Muscle of leg (tissue), 11 donors: ENCODE results near the gene DPCD. TPM values are rescaled to one million over a fixed set of nuclear protein-coding genes. Genes with fewer than 3 reads are reported as not detected.
"Not testable (repeated sequence)": the region's sequence is repeated elsewhere in the genome, so short reads cannot be mapped to it uniquely, and the experiment has no call there.

Experiments used
- DNase-seq: peaks from one replicate; pipeline ENCODE4 v3.0.0; 2013
- H3K27ac ChIP-seq: one replicate; pipeline ENCODE4 v1.5.1; 2013; ENCODE audit warnings: mild to moderate bottlenecking, low read length, control low read depth
- H3K27me3 ChIP-seq: one replicate; pipeline ENCODE4 v1.6.1; 2013; ENCODE audit warnings: low read length; ENCODE audit not compliant: control insufficient read depth, insufficient read depth
- H3K36me3 ChIP-seq: one replicate; pipeline ENCODE4 v1.6.1; 2013; ENCODE audit warnings: low read length; ENCODE audit not compliant: control insufficient read depth, insufficient read depth
- H3K4me1 ChIP-seq: one replicate; pipeline ENCODE4 v1.6.1; 2013; ENCODE audit warnings: low read length; ENCODE audit not compliant: control insufficient read depth, insufficient read depth
- H3K4me3 ChIP-seq: one replicate; pipeline ENCODE4 v1.5.1; 2013; ENCODE audit warnings: low read length, control low read depth
- H3K9me3 ChIP-seq: replicated peaks from 2 replicates; pipeline ENCODE4 v1.6.1; 2013; ENCODE audit warnings: low read depth, low read length; ENCODE audit not compliant: control insufficient read depth
- WGBS: methylation state at CpG from one replicate; pipeline ENCODE4 v1.1.5; 2013; ENCODE audit warnings: missing lambda C conversion rate; ENCODE audit not compliant: insufficient coverage; 5-methylcytosine and 5-hydroxymethylcytosine counted together
- polyA plus RNA-seq, 8 donors: library from polyadenylated mRNA; unstranded; fragments of 120-200 nt; gene quantifications; one replicate each; pipeline versions ENCODE4 v1.2.1 to v1.2.3, GENCODE V29; 2013; ENCODE audit warnings: inconsistent platforms in 1 of 8, low replicate concordance in 1 of 8; ENCODE audit not compliant: insufficient read length in 8 of 8, insufficient read depth in 1 of 8
- total RNA-seq: library from RNA; stranded (reverse); fragments of 120-200 nt; gene quantifications from one replicate; pipeline ENCODE4 v1.2.4, GENCODE V29; 2013

DPCD gene
- total and polyA plus RNA-seq, 9 donors, result 15.4 to 23.8 (median 17.8) TPM

DNA sequence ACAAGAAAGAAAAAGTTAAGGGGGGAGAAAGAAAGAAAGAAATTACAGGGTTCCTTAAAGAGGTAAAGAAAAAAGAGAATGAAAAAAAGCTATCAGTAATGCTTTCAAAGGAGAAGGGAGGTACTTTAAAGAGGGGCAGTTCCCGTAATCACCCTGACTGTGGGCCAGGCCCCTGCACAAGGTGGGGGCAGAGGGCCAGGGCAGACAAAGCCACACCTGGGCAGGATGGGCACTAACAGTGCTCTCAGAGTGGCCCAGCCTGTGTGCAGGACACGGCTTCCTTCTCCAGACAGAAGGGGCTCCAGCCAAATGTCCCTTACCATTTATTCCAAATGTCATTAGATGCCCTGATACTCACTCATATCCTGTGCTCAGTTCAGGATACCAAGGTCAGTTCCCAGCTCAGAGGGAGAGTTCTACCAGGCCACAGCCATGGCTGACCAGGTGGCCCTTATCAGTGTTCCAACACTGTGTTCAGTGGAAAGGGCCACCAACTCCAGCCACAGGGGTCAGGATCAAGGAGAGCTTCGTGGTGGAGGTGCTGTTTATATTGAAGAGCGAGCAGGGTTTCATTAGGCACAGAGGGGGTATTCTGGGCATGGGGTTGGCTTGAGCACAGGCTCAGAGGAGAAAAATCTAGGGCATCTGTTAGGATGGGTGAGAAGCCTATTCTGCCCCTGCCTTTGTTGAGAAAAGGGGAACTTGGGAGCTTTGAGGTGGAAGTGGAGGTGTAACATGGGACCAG lies 29.9 kb downstream of the DPCD start:
- Histone ChIP-seq H3K4me3 (no peak overlapping the region), H3K36me3 (peaks cover 55% of the 10 kb centered on the region), H3K27me3 (no peaks in the 10 kb centered on the region), H3K4me1 (no peaks in the 10 kb centered on the region), H3K27ac (no peak overlapping the region), H3K9me3 (no peaks in the 10 kb centered on the region)
- 75% methylated on average over 4 of the region's 4 CpGs for WGBS
- DNase-seq, result no peak

DNA sequence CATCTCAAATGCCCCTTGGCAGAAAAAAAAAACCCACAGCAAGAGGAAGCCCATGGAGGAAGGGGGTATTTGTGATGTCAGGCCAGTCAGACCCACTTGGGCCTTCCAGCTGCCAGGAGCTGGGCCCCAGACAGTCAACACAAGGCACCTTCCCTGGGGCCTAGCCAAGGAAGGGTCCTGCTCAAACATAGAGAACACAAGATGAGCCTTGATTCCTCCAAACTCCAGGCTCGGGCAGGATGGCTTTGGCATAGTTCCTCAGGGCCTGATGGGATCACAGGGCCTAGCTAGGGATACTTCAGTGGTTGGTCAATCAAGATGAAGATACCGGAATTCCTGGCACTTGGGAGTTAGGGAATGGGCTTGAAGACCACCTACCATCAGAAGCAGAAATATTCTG lies 30.8 kb downstream of the DPCD start:
- H3K9me3 ChIP-seq, result no peaks in the 10 kb centered on the region
- H3K27me3 ChIP-seq, result no peaks in the 10 kb centered on the region
- H3K27ac ChIP-seq, result no peak overlapping the region
- H3K4me3 ChIP-seq, result no peak overlapping the region
- H3K36me3 ChIP-seq, result peaks cover 59% of the 10 kb centered on the region
- no CpG with 5 or more reads among the region's 2 CpGs for WGBS
- no peaks in the 10 kb centered on the region for H3K4me1 ChIP-seq
- DNase-seq, result no peak

DNA sequence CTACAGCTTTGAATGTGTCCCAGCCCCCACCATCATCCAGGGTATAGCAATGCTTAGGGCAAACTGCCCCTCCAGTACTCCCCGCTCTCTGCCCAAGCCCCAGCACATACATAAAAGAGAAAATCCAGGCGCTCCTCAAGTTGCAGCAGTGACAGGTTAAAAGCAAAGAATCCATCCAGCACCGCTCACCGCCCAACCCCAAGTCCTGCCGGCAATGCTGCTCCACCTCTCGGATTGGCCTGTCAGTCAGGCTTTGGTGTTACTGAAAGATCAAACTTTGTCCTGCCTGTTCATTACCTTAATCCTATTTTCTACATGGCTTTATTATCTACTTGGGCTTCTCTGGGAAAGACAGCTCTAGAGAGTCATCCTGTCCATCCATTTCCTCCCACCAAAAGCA lies 31.9 kb downstream of the DPCD start:
- WGBS, result 91% methylated on average over 5 of the region's 6 CpGs
- peaks cover 66% of the 10 kb centered on the region for H3K36me3 ChIP-seq
- H3K9me3 ChIP-seq, result no peaks in the 10 kb centered on the region

DNA sequence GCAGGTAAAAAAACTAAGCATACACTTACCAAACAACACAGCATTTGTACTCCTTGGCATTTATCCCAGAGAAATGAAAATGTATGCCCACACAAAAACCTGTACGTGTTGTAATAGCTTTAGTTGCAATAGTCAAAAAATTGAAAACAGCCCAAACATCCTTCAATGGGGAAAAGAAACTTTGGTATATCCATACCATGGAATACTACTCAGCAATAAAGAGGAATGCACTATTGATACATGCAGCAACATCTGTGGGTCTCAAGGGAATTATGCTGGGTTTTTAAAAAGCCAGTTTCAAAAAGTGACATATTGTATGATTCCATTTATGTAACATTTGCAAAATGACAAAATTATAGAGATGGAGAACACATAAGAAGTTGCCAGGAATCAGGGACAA lies 35.4 kb downstream of the DPCD start:
- Histone ChIP-seq H3K27ac (no peak overlapping the region), H3K36me3 (peaks cover 60% of the 10 kb centered on the region), H3K9me3 (no peaks in the 10 kb centered on the region), H3K4me3 (no peak overlapping the region), H3K27me3 (no peaks in the 10 kb centered on the region), H3K4me1 (peaks cover 3% of the 10 kb centered on the region)
- no peak for DNase-seq
- WGBS, result no CpG with 5 or more reads among the region's 1 CpG

More for the DNA sequence above, 31.9 kb downstream of the DPCD start:
- DNase-seq, result no peak
- no peaks in the 10 kb centered on the region for H3K27me3 ChIP-seq
- no peaks in the 10 kb centered on the region for H3K4me1 ChIP-seq
- H3K27ac ChIP-seq, result no peak overlapping the region
- no peak overlapping the region for H3K4me3 ChIP-seq

DNA sequence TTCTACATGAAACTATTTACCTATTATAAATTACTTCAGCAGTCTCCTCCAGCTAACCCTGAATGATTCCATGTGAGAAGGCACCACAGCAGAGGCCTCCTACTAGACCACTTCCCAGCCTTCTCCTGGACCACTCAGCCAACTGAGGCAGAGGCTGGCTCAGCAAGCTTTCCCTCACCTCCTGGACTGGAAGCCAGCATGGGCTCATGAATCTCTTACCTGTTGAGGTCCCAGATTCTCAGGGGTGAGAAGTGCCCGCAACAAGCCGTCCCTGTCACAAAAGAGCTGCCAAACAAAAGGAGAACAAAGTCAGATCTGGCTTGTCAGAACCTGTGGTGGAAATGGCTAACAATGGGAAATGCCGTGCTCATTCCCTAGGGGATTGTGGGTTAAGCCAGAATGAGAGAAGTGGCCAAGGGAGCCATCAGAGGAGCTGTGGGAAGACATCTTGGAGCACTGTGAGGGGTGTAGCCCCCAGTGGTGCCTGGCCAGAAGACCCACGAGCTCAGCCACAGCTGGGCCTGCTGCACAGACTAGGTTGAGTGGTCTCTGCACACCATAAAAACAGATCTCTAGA lies 36.5 kb downstream of the DPCD start:
- Histone ChIP-seq H3K9me3 (no peaks in the 10 kb centered on the region), H3K27me3 (no peaks in the 10 kb centered on the region), H3K4me3 (no peak overlapping the region), H3K36me3 (peaks cover 58% of the 10 kb centered on the region), H3K27ac (no peak overlapping the region), H3K4me1 (peaks cover 6% of the 10 kb centered on the region)
- DNase-seq, result no peak
- 77% methylated on average over 4 of the region's 4 CpGs for WGBS

DNA sequence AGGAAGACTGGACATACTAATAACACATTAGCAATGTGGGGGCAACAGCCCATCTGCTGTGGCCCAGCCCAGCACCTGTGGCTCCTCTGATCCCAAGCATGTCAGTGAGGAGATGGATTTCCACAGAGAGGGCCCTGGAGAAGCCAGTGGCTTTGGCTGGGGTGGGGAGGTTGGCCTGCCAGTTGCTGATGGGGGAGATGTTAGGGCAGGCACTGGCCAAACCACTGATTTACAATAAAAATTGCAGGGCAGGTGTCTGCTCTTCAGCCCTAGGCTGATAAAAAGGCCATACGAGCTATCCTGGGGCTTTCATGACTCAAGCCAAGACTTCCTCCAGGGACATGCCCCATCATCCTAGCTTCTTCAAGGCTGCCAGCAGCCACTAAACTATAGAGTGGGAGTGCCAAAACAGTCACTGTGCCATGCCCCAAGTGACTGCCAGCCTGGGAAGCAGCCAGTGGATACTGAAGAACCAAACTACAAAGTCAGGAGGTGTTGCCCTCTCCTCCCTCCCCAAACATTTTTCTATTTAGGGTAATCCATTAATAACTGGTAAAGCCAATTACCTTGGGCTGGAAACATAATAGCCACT lies 37.8 kb downstream of the DPCD start:
- H3K27ac ChIP-seq, result no peak overlapping the region
- no peak overlapping the region for H3K4me3 ChIP-seq
- H3K27me3 ChIP-seq, result no peaks in the 10 kb centered on the region
- H3K4me1 ChIP-seq, result peaks cover 16% of the 10 kb centered on the region
- no peaks in the 10 kb centered on the region for H3K9me3 ChIP-seq
- DNase-seq, result no peak
- H3K36me3 ChIP-seq, result peaks cover 55% of the 10 kb centered on the region
- no CpG with 5 or more reads among the region's 1 CpG for whole genome bisulfite sequencing

DNA sequence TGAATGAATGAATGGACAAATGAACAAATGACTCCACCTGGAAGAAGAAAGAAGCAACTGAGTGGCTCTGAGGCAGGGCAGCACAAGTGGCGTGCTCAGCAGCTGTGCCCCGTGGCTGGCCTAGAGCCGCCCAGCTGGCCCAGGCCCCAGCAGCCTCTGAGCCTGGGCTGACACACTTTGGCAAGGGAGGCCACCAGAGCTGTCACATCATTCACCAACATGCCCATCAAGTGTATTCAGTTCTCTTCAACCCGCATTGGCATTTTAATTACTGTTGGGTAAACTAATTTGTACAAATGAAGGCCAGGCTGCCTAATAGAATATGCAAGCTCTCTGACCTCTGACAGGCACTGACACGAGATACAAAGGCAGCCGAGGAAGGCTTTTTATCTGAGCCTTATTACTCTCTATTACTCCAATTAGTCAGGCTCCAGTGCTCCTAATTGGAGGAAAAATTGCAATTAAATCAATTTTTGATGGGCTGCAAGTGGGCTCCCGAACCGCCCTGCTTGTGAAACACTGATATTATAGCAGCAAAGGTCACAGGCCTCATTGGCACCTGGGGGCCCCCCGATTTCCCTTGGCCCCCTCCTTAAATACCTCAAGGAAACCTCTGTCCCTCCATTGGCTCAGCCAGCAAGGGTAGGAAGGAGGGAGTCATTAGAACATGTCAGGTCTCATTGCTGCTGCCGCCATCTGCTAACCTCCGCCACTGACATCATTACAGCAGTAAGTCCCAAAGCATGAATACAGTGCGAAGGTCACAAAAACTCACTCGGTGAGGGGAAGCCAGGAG lies 41.9 kb downstream of the DPCD start:
- H3K36me3 ChIP-seq, result peaks cover 34% of the 10 kb centered on the region
- H3K9me3 ChIP-seq, result no peaks in the 10 kb centered on the region
- no peak overlapping the region for H3K27ac ChIP-seq
- no peak overlapping the region for H3K4me3 ChIP-seq
- DNase-seq, result peak; percentile 36
- 87% methylated on average over 9 of the region's 13 CpGs for WGBS
- H3K27me3 ChIP-seq, result no peaks in the 10 kb centered on the region
- peaks cover 16% of the 10 kb centered on the region for H3K4me1 ChIP-seq

DNA sequence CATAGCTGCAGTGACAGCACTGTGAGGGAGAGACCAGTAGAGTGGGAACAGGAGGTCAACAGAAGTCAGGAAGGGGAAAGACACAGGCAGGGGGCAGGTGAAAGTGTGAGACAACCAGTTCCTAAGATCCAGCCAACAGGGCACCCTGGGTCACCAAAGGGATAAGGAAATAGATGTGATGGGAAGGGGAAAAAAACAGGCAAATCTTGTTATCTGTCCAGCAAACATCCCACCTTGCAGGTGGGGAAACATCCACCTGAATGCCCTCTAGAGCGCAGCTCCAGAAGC lies 42.5 kb downstream of the DPCD start:
- no peaks in the 10 kb centered on the region for H3K9me3 ChIP-seq
- no peak overlapping the region for H3K27ac ChIP-seq
- DNase-seq, result no peak
- peaks cover 16% of the 10 kb centered on the region for H3K4me1 ChIP-seq
- H3K4me3 ChIP-seq, result no peak overlapping the region
- H3K36me3 ChIP-seq, result peaks cover 32% of the 10 kb centered on the region
- 100% methylated on average over 1 of the region's 1 CpG for WGBS
- H3K27me3 ChIP-seq, result no peaks in the 10 kb centered on the region

DNA sequence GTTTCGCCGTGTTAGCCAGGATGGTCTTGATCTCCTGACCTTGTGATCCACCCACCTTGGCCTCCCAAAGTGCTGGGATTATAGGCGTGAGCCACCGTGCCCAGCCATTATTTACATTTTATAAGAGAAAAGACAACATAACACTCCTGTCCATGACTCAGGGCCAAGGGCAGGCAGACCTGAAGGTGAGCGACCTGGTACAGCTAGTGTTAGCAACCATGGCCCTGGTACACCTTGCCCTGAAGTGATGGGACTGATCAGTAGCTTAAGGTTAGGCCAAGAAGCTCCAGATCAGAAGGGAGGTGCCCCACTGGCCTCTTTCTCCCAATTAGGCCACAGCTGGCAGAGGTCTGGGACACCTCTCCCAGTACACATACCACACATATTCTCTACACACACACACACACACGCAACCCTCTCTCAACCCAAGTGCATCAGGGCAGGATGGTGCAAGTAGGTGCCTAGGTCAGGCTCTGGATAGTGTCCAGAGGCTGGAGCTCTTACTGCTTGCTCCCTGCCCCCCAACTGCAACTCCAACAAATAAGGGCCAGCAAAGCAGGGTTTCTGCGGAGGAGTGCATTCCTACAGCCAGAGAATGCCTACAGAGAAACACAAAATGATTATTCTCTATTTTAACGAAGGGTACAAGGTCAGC lies 43.8 kb downstream of the DPCD start:
- DNase-seq, result no peak
- WGBS, result 62% methylated on average over 2 of the region's 8 CpGs
- H3K9me3 ChIP-seq, result no peaks in the 10 kb centered on the region
- H3K36me3 ChIP-seq, result peaks cover 33% of the 10 kb centered on the region
- H3K27me3 ChIP-seq, result no peaks in the 10 kb centered on the region
- no peak overlapping the region for H3K4me3 ChIP-seq
- H3K27ac ChIP-seq, result no peak overlapping the region
- peaks cover 13% of the 10 kb centered on the region for H3K4me1 ChIP-seq

DNA sequence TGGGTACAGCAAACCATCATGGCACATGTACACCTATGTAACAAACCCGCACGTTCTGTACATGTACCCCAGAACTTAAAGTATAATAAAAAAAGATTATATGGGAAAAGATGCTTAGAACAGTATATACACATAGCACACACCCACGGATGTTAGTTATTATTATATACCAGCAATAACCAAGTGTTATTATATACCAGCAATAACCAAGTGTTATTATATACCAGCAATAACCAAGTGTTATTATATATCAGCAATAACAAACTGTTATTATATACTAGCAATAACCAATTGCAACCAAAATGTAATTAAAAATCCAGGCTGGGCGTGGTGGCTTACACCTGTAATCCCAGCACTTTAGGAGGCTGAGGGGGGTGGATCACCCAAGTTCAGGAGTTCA lies 45.4 kb downstream of the DPCD start:
- H3K27me3 ChIP-seq, DNase-seq, H3K27ac ChIP-seq, H3K4me3 ChIP-seq, H3K9me3 ChIP-seq: not testable (repeated sequence)
- Histone ChIP-seq H3K36me3 (peaks cover 31% of the 10 kb centered on the region), H3K4me1 (peaks cover 13% of the 10 kb centered on the region)
- no CpG with 5 or more reads among the region's 4 CpGs for WGBS
